ENCODE data around the gene MGME1.
"Not testable (repeated sequence)": the region's sequence is repeated elsewhere in the genome, so short reads cannot be mapped to it uniquely, and the experiment has no call there.

MGME1 gene

GRCh38 chr20:17941087-17941825 is 27.6 kb upstream of the MGME1 start:
- no peak for DNase-seq

GRCh38 chr20:17941826-17942196 is 27.0 kb upstream of the MGME1 start:
- DNase-seq = no peak

- no peak for DNase-seq
Observed at GRCh38 chr20:17943343-17943742, 25.5 kb upstream of the MGME1 start.

- no peak for DNase-seq
Observed at GRCh38 chr20:17944854-17945474, 23.9 kb upstream of the MGME1 start.

- no peak for DNase-seq
Observed at GRCh38 chr20:17946040-17946439, 22.8 kb upstream of the MGME1 start.

- DNase-seq = no peak
Observed at GRCh38 chr20:17946572-17947473, 22.0 kb upstream of the MGME1 start.

- no peak for DNase-seq
Observed at GRCh38 chr20:17947474-17947815, 21.4 kb upstream of the MGME1 start.

- DNase-seq = no peak
Observed at GRCh38 chr20:17948442-17948841, 20.4 kb upstream of the MGME1 start.

- no peak for DNase-seq
Observed at GRCh38 chr20:17949899-17950298, 18.9 kb upstream of the MGME1 start.

- no peak for DNase-seq
Observed at GRCh38 chr20:17950670-17951069, 18.1 kb upstream of the MGME1 start.

GRCh38 chr20:17951323-17951722 is 17.5 kb upstream of the MGME1 start:
- DNase-seq = no peak

GRCh38 chr20:17952692-17953684 is 15.8 kb upstream of the MGME1 start:
- no peak for DNase-seq

GRCh38 chr20:17953935-17954334 is 14.9 kb upstream of the MGME1 start:
- DNase-seq = no peak

GRCh38 chr20:17955302-17955701 is 13.5 kb upstream of the MGME1 start:
- no peak for DNase-seq

GRCh38 chr20:17956099-17956685 is 12.6 kb upstream of the MGME1 start:
- no peak for DNase-seq

GRCh38 chr20:17957505-17958363 is 11.1 kb upstream of the MGME1 start:
- DNase-seq = no peak

- DNase-seq = no peak
Observed at GRCh38 chr20:17958373-17959256, 10.2 kb upstream of the MGME1 start.

GRCh38 chr20:17959257-17959627 is 9.6 kb upstream of the MGME1 start:
- DNase-seq = no peak

GRCh38 chr20:17960400-17960885 is 8.4 kb upstream of the MGME1 start:
- not testable (repeated sequence) for DNase-seq

All from suppressor macrophage treated with lipopolysaccharide for 4 hours (primary cell).